ENCODE measurements around the gene CHML.

GRCh38 chr1:241636291-241636690 lies 3.9 kb downstream of the CHML start:
- TF ChIP-seq, protein P1, sequence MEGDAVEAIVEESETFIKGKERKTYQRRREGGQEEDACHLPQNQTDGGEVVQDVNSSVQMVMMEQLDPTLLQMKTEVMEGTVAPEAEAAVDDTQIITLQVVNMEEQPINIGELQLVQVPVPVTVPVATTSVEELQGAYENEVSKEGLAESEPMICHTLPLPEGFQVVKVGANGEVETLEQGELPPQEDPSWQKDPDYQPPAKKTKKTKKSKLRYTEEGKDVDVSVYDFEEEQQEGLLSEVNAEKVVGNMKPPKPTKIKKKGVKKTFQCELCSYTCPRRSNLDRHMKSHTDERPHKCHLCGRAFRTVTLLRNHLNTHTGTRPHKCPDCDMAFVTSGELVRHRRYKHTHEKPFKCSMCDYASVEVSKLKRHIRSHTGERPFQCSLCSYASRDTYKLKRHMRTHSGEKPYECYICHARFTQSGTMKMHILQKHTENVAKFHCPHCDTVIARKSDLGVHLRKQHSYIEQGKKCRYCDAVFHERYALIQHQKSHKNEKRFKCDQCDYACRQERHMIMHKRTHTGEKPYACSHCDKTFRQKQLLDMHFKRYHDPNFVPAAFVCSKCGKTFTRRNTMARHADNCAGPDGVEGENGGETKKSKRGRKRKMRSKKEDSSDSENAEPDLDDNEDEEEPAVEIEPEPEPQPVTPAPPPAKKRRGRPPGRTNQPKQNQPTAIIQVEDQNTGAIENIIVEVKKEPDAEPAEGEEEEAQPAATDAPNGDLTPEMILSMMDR (IDR thresholded peaks at IDR 0.05) = no peak
- no peak for TF ChIP-seq POLR2A (IDR thresholded peaks at IDR 0.05)
